HFFc6 (cell line): Measurements from ENCODE around the gene USP7. TPM values are rescaled to one million over a fixed set of nuclear protein-coding genes. Genes with fewer than 3 reads are reported as not detected.

Source experiments
- DNase-seq: peaks from one replicate; pipeline ENCODE4 v3.0.0-alpha.2; 2018
- H3K27ac Mint-ChIP-seq: 2 replicates; pipeline ENCODE4 v1.8.0; 2020; ENCODE audit warnings: mild to moderate bottlenecking, mixed read lengths
- H3K27me3 Mint-ChIP-seq: 2 replicates; pipeline ENCODE4 v1.8.0; 2021; ENCODE audit warnings: mild to moderate bottlenecking, moderate library complexity, mixed read lengths; ENCODE audit not compliant: insufficient read depth
- H3K36me3 Mint-ChIP-seq: 2 replicates; pipeline ENCODE4 v1.8.0; 2021; ENCODE audit warnings: low read depth, mixed read lengths
- H3K4me1 Mint-ChIP-seq: 2 replicates; pipeline ENCODE4 v1.8.0; 2020; ENCODE audit warnings: low read depth, mixed read lengths
- H3K4me3 Mint-ChIP-seq: 2 replicates; pipeline ENCODE4 v1.8.0; 2020; ENCODE audit warnings: mild to moderate bottlenecking, moderate library complexity, mixed read lengths
- H3K9me3 Mint-ChIP-seq: 2 replicates; pipeline ENCODE4 v1.8.0; 2020; ENCODE audit warnings: mild to moderate bottlenecking, mixed read lengths
- CTCF ChIP-seq: fragments of 200-600 bp; sonication (generic); IDR thresholded peaks from 2 replicates; pipeline ENCODE4 v1.5.0; 2021; ENCODE audit warnings: antibody characterized with exemption, mild to moderate bottlenecking
- total RNA-seq, 6 experiments: library from RNA; stranded (reverse); fragmentation: NEBNext Ultra II Directional; extraction: Animal tissue kit (Norgen Biotek cat#: 25700); gene quantifications; 2 replicates in 1 of 6; 3 replicates in 5 of 6; pipeline ENCODE4 v1.2.3, GENCODE V29; 2021

The USP7 gene
- total RNA-seq, 6 experiments from 2014 or later, result 80.1 to 93.4 (median 89.5) TPM

- H3K27ac Mint-ChIP-seq, result no peak overlapping the region
- H3K27me3 Mint-ChIP-seq, result no peaks in the 10 kb centered on the region; the same call in 1 of the 2 replicates
- no peak for DNase-seq
- TF ChIP-seq CTCF, result no peak
- no peak overlapping the region for H3K4me3 Mint-ChIP-seq
- H3K4me1 Mint-ChIP-seq, result peaks cover 14% of the 10 kb centered on the region; the same call in 1 of the 2 replicates
- H3K36me3 Mint-ChIP-seq, result peaks cover 19% of the 10 kb centered on the region
- H3K9me3 Mint-ChIP-seq, result no peaks in the 10 kb centered on the region
Measured at GRCh38 chr16:8928467-8928957, 35.2 kb downstream of the USP7 start.

- Mint-ChIP-seq H3K27ac (no peak overlapping the region), H3K4me1 (peaks cover 10% of the 10 kb centered on the region; the same call in 1 of the 2 replicates), H3K4me3 (no peak overlapping the region), H3K9me3 (no peaks in the 10 kb centered on the region), H3K36me3 (peaks cover 19% of the 10 kb centered on the region), H3K27me3 (no peaks in the 10 kb centered on the region; the same call in 1 of the 2 replicates)
- no peak for TF ChIP-seq CTCF
- no peak for DNase-seq
Measured at GRCh38 chr16:8926827-8927226, 36.9 kb downstream of the USP7 start.

- DNase-seq, result no peak
- peaks cover 18% of the 10 kb centered on the region for H3K4me1 Mint-ChIP-seq
- no peak for TF ChIP-seq CTCF
- no peak overlapping the region for H3K4me3 Mint-ChIP-seq
- peaks cover 19% of the 10 kb centered on the region for H3K36me3 Mint-ChIP-seq
- no peaks in the 10 kb centered on the region; the same call in 1 of the 2 replicates for H3K27me3 Mint-ChIP-seq
- H3K9me3 Mint-ChIP-seq, result no peaks in the 10 kb centered on the region
- no peak overlapping the region for H3K27ac Mint-ChIP-seq
Measured at GRCh38 chr16:8925455-8925854, 38.3 kb downstream of the USP7 start.

- TF ChIP-seq CTCF, result no peak
- Mint-ChIP-seq H3K4me3 (no peak overlapping the region), H3K36me3 (peaks cover 26% of the 10 kb centered on the region), H3K27me3 (no peaks in the 10 kb centered on the region; the same call in 1 of the 2 replicates), H3K9me3 (no peaks in the 10 kb centered on the region), H3K27ac (no peak overlapping the region), H3K4me1 (peaks cover 20% of the 10 kb centered on the region)
- no peak for DNase-seq
Measured at GRCh38 chr16:8924214-8924613, 39.5 kb downstream of the USP7 start.

GRCh38 chr16:8923199-8923598 is 40.5 kb downstream of the USP7 start:
- Mint-ChIP-seq H3K27me3 (no peaks in the 10 kb centered on the region), H3K36me3 (peaks cover 23% of the 10 kb centered on the region), H3K27ac (no peak overlapping the region), H3K9me3 (no peaks in the 10 kb centered on the region), H3K4me3 (no peak overlapping the region), H3K4me1 (peaks cover 20% of the 10 kb centered on the region)
- DNase-seq, result no peak
- TF ChIP-seq CTCF, result no peak
